Limb (tissue), 2 donors: ENCODE results near the gene ELOF1.
"Not testable (repeated sequence)": the region's sequence is repeated elsewhere in the genome, so short reads cannot be mapped to it uniquely, and the experiment has no call there.

Experiments
- DNase-seq, 2 donors: peaks; one replicate each; pipeline ENCODE4 v3.0.0-alpha.2; 2016; ENCODE audit errors: extremely low spot score in 2 of 2

Gene ELOF1

DNA sequence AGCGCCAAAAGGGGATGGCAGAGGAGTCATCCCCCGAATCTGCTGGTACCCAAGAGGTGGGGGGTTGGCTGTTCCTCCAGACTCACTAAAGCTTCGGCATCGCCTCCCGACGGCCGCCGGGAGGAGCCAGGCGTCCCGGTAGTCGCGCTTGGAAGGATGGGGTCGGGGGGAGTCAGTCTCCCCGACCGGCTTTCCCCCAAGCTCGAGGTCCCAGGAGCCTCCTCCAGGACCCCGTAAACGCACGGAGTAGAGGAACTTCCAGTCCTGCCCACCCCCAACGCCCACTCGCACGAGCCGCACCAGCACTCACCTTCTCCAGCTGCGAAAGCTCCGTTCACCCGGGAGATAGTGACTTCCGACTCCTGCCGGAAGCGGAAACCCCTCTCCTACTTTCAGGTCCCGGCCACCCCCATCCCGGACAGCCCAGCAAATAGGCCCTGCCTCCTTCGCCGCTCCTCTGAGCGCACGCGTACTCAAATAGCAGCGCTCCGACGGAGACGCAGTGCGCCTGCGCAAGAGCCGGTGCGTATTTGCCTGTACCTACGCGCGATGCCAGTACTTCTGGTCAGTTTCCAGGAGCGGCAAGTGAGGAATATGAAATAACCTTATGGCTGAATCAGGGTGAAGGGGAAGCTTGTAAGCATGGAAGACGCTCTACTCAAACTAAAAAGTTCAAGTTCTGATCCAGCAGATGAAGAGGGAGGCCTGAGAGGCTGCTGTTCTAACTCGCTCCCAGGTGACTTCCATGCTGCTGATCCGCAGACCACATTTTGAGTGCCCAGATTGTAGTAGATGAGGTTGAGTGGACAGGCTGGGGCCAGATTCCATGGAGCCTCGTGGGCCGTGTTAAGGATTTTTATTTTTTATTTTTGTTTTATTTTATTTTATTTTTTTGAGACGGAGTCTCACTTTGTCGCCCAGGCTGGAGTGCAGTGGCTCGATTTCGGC, at the start of gene ELOF1:
Gene ELOF1 (minus strand): TSS at position 350 of the 948 bp plus-strand sequence. CDS start 4,883 bp downstream, outside the sequence.
- DNase-seq = peak; percentile 97

DNA sequence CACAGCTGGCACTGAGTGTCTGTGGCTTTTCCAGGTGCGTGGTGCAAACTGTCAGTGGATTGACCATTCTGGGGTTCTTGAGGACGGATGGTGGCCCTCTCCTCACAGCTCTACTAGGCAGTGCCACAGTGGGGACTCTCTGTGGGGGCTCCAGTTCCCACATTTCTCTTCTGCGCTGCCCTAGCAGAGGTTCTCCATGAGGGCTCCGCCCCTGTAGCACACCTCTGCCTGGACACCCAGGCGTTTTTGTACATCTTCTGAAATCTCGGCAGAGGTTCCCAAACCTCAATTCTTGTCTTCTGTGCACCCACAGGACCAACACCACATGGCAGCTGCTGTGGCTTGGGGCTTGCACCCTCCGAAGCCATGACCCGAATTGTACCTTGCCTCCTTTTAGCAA, 47.5 kb upstream of the ELOF1 start:
- DNase-seq = no peak

DNA sequence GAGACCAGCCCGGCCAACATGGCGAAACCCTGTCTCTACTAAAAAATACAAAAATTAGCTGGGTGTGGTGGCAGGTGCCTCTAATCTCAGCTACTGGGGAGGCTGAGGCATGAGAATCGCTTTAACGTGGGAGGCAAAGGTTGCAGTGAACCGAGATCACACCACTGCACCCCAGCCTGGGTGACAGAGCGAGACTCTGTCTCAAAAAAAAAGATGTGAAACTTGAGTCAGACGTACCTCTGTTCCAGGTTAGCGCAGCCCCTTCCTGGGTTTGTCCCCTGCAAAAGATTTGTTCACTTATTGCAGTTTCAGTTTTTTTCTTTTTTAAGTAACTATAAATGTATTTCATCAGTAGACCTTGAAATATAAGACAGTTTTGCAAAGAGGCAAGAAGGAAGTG, 40.7 kb upstream of the ELOF1 start:
- not testable (repeated sequence) for DNase-seq

DNA sequence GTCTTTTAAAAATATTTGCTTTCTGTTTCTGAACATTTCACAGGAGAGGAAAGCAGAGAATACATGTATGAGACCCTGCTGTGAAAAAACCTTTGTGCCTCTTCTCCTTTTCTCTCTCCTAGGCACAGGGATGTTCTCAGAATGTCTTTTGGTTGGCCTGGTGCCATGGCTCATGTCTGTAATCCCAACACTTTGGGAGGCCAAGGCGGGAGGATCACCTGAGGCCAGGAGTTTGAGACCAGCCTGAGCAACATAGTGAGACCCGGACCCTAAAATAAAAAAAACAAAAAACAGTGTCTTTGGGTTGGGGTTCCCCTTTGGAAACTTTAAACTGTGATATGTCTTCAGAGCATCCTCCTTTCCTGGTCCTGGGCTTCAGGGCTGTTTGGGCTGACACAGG, 39.7 kb upstream of the ELOF1 start:
- no peak for DNase-seq

DNA sequence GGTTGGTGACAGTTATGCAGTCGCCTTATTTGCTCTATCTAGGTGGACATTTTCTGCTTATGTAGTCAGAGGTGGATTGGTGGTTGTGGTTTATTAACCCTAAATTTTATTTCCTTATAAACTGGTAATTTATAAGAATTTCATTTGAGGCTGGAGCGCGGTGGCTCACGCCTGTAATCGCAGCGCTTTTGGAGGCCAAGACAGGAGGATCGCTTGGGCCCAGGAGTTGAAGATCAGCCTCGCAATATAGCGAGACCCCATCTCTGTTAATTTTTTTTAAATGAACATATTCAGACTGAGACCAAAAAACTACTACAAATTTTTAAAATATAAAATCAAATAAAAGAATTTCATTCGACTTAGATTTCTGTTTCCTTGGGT, 39.1 kb upstream of the ELOF1 start:
- DNase-seq = peak in 1 of 2 donors; percentile 36

DNA sequence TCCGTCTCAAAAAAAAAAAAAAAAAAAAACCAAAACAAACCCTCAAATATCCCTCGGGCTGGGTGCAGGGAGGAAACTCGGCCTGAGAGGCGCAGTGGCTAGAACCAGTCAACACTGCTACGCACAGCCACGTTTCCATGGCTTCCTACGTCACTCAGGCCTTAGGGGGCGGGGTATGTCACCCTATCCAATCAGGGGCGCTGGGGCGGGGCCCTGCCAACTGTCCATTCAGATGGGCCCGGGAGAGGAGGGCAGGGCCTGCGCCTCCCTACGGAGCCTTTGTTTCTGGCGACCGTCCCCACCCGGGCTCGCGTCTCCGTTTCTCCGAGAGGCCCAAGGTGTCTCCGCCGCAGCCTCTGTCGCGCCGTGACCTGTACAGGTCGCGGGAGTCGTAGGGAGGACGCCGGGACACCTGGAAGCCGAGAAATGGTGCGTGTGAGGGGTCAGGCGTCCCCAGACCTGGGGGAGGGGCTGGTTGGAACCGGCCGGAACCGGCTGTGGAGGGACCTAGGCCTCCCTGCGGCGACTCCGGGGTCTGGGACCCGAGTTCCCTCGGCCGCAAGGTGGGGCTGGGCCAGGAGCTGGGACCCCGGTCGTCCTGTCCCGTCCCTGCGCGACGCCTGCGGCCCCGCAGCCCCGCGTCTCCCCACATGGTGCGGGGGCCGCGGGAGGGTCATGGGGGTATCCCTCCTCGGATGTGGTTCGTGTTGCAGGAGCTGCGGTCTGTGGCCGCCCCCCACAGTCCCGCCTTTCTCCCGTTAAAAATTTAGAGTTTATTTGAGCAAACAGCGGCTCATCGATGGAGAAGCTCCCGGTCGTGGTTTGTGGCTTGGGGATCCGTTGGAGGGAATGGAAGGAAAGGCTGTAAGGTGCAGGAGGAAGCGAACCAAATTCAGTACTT, 38.4 kb upstream of the ELOF1 start, which contains the start of gene ZNF627:
Gene ZNF627 (plus strand): TSS at position 282 of the 901 bp plus-strand sequence. CDS start 145 bp downstream, at position 427.
- DNase-seq = peak; percentile 98 to 99

DNA sequence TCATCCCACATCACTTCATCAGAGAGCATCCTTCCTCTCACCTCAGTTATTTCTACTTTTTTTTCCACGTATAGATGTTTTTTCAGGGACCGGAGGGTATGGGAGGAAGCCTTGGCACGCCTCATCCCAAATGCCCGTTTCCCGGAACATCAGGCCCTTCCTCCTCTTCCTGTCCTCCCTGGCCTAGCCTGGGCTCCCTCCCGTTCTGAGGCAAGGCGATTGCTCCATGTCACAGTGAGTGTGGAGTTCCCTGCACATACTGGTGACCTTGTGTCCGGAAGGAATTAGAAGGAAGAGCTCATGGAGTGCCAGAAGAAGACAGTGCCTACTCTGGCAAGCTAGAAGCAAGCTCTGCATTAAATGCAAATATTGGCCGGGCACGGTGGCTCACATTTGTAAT, 37.1 kb upstream of the ELOF1 start:
- no peak for DNase-seq

DNA sequence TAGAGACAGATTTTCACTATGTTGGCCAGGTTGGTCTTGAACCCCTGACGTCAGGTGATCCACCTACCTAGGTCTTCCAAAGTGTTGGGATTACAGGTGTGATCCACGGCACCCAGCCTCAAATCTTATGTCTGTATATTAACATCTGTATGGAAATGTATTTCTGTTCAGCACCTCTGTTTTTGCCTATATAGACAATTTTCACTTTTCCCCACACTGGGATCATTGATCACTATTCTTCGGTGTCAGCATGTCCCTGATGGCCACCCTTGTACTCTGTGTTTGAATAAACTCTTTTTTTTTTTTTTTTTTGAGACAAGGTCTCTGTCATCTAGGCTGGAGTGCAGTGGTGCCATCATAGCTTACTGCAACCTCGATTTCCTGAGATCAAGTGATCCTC, 35.1 kb upstream of the ELOF1 start:
- DNase-seq = no peak

DNA sequence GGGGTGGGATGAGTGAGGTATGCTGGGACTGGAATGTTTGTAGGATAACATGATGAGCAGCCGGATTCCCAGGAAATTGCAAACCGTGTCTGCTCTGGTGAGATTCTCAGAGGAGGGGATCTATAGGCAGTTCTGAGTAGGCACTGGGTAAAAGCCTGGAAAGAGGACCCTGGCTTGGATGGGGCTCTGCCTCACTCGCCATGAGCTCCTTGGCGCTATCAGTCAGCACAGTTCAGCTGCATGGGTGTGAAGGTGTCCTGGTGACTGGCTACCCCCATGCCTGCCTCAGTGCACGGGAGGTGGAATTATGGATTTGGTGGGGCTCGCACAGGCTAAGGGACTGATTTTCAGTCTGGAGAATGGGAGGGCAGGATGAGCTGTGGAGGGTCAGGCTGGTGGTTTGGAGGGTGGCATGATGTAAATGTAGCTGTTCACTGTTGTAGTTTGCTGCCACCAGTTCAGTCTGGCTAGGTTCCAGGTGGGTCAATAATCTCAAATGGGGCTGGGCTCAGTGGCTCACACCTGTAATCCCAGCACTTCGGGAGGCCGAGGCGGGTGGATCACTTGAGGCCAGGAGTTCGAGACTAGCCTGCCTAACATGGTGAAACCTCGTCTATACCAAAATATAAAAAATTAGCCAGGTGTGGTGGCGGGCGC, 29.1 kb upstream of the ELOF1 start:
- no peak for DNase-seq

DNA sequence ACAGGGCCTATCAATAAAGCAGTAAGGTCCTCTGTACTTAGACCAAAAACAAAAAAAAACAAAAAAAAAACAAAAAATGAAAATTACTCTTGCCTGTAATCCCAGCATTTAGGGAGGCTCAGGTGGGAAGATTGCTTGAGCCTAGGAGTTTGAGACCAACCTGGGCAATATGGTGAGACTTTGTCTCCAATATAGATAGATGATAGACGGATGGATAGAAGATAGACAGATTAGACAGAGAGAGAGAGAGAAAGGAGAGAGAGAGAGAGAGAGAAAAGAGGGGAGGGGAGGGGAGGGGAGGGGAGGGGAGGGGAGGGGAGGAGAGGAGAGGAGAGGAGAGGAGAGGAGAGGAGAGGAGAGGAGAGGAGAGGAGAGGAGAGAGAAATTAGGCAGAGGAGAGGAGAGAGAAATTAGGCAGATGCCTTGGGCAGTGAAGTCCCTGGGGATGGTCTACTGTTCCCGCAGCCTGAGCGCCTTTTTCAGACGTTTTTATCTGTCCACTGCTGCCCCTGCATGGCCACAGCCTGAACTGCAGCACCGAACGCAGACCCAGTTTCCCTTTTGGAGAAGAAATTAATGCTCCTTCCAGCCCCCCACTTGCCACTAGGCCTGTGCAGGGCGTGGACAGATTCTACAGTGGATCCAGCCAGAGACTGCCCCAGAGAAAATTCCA, 28.4 kb upstream of the ELOF1 start:
- DNase-seq = peak; percentile 76 to 85

DNA sequence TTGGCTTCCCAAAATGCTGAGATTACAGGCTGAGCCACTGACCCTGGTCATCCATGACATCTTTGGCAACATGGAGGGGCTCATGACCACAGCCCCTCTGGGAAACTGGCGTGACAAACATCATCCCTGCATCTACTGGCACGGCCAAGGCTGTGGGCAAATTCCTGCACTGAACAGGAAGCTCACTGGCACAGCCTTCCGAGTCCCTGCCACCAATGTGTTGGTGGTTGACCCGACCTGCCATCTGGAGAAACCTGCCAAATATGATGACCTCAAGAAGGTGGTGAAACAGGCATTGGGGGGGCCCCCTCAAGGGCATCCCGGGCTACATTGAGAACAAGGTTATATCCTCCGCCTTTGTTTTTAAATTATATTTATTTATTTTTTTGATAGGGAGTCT, 27.3 kb upstream of the ELOF1 start:
- DNase-seq = no peak

DNA sequence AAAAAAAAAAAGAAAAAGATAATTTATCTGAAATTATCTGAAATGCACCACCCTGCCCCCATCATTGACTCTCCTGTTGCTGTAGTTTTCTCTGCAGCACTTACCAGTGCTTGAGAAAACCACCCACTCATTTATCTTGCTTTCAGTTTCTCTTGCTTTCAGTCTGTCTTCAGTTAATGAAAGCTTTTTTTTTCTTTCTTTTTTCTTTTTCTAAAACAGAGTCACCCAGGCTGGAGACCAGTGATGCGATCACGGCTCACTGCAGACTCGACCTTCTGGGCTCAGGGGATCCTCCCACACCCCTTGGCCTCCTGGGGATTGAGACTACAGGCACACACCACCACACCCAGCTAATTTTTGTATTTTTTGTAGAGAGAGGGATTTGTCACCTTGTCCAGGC, 22.7 kb upstream of the ELOF1 start:
- no peak for DNase-seq

DNA sequence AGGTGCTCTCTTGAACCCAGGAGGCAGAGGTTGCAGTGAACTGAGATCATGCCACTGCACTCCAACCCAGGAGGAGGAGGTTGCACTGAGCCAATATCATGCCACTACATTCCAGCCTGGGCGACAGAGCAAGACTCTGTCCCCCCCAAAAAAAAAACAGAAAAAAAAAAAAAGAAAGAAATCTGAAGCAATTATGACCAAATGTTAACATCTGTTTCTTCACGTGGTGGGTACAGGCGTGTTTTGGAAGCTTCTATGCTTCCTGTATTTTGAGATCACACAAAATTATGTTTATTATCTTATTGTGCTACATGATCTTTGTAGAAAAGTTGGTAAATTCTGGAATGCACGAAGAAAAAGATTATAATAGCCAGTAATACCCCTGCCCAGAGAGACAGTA, 21.1 kb upstream of the ELOF1 start:
- no peak for DNase-seq

DNA sequence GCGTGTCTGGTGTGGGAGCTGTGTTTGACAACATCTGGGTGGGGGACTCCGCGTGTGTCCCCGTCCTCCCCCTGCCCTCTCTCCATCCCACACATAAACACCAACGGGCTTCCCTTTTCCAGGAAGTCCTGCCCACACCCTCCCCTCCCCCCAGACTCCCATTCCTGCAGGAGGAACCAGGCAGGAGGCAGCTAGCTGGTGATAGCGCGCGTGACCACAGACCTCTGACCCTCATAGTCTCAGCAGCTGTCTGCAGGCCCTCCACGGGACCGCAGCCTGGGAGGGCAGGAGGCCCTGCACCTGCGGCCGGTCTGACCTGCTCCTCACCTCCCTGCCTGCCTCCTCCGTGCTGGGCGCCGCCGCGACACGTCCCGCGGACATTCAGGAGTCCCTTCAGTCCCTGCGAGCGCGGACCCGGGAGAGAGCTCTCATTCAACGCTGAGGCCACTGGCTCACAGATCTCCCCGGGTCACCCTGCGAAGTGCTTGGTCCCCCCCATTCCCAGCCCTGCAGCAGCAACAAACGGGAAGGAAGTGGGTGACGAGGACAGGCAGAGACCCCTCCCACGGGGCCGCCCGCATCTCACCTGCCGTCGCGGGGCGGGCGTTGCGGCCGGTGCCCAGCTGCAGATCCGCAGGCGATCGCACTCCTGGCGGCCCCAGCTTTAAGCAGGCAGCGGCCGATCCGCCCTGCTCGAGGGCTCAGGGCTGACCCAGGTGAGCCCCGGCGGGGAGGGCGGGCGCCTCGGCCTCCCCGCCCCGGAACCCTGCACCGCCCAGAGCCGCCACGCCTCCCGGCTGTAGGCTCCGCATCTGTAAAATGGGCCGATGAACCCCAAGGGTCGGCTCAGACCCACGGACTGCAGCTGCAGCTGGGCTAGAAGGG, 19.5 kb upstream of the ELOF1 start:
- no peak for DNase-seq

DNA sequence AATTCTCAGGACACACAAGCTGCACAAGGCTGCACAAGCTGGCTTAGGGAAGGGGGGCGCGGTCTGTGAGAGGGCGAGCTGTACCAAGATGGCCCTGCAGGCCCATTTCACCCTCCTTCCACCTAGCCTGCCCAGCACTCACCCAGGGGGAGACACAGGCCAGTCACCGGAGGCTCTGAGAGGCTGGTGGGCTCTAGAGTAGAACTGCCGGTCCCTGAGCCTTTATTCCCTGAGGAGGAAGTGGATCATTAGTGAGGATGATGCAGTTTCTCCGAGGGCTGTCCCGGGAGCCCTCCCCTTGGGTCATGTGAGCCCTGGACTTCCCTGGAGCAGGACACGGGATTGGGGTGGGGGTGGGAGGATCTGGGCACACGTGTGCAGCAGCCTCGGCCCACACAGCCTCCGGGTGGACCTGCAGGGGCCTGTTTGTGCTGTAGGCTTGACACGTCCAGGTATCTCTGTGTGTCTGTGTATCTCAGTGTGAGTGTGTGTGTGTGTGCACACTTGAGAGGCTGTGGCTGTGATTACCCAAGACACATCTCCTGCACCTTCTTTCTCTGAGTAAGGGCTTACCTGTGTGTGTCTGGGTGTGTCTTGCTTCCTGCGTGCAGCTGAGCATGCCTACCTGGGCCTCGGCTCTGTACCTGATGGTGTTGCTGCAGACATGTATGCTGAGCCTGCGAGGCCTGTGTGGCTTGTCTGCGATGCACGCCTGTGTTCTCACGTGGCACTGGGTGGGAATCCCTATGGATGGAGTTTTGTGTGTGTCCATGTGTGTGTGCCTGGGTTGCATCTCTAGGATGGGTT, 18.6 kb upstream of the ELOF1 start, which contains the start of gene ACP5:
Gene ACP5 (minus strand): TSS at position 195 of the 807 bp plus-strand sequence. CDS start 328 bp downstream, outside the sequence.
- no peak for DNase-seq

DNA sequence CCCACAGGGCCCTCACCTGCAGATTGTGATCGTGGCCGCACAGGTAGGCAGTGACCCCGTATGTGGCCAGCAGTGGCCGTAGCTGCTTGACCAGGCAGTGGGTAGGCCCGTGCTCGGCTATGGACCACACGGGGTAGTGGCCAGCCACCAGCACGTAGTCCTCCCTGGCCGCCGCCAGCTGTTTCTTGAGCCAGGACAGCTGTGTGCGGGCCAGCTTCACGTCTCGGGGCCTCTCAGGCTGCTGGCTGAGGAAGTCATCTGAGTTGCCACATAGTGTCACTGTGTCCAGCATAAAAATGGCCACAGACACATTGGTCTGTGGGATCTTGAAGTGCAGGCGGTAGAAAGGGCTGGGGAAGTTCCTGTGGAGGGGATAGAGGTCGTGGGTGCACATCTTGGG, 17.2 kb upstream of the ELOF1 start:
- DNase-seq = no peak

DNA sequence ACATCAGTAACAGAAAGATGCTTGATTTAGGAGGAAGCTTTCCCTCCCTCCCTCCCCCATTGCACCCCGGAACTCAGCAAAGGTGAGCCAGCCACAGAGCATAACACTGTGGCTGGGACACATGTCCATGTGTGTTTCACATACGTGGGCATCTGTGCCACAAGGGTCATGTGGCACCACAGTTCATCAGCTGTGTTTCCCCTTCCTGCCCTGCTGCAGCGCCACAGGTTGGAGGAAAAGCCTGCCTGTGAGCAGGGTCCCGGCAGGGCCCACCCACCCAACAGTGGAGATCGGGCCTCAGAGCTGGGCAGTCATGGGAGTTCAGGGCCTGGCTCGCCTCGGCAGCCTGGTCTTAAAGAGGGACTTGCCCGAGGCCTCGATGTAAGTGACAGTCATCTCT, 15.7 kb upstream of the ELOF1 start:
- no peak for DNase-seq

DNA sequence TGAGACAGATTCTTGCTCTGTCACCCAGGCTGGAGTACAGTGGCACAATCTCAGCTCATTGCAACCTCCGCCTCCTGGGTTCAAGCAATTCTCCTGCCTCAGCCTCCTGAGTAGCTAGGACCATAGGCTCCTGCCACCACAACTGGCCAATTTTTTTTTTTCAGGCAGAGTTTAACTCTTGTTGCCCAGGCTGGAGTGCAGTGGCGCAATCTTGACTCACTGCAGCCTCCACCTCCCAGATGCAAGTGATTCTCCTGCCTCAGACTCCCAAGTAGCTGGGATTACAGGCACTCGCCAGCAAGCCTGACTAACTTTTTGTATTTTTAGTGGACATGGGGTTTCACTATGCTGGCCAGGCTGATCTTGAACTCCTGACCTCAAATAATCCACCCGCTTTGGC, 14.7 kb upstream of the ELOF1 start:
- not testable (repeated sequence) for DNase-seq

DNA sequence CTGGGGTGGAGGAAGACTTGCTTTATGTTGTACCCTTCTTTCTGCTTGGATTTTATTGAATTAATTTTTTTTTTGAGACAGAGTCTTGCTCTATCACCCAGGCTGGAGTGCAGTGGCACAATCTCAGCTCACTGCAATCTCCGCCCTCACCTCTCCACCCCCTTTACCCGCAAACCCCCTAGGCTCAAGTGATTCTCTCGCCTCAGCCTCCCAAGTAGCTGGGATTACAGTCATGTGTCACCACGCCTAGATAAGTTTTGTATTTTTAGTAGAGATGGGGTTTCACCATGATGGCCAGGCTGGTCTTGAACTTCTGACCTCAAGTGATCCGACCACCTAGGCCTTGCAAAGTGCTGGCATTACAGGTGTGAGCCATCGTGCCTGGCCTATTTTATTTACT, 14.3 kb upstream of the ELOF1 start:
- DNase-seq = not testable (repeated sequence)
